Activated CD4-positive, alpha-beta memory T cell treated with anti-CD3 and anti-CD28 coated beads, Interleukin-2, amount 10 ng/mL, durations not matched to agents 7 days and 5 days (primary cell): ENCODE results near the gene ABCB6. TPM values are rescaled to one million over a fixed set of nuclear protein-coding genes. Genes with fewer than 3 reads are reported as not detected.

Source experiments
- CTCF ChIA-PET: fragments of 350-600 bp; sonication (Branson Sonifier 250); formaldehyde crosslinking; loops from one replicate; lab custom pipeline; 2021; ENCODE audit warnings: antibody characterized with exemption, inconsistent platforms; lab: Charles Lee
- POLR2A ChIA-PET: fragments of 350-600 bp; sonication (Branson Sonifier 250); formaldehyde crosslinking; loops from one replicate; lab custom pipeline; 2021; ENCODE audit warnings: antibody characterized with exemption; lab: Charles Lee
- DNase-seq: peaks from one replicate; pipeline ENCODE4 v3.0.0-alpha.2; 2020
- H3K27ac Mint-ChIP-seq: one replicate; pipeline ENCODE4 v1.8.0; 2021; ENCODE audit warnings: mild to moderate bottlenecking, mixed read lengths
- H3K27me3 Mint-ChIP-seq: one replicate; pipeline ENCODE4 v1.8.0; 2021; ENCODE audit warnings: mixed read lengths
- H3K36me3 Mint-ChIP-seq: one replicate; pipeline ENCODE4 v1.8.0; 2021; ENCODE audit warnings: low read depth, mixed read lengths
- H3K4me1 Mint-ChIP-seq: one replicate; pipeline ENCODE4 v1.8.0; 2021; ENCODE audit warnings: mixed read lengths
- H3K4me3 Mint-ChIP-seq: one replicate; pipeline ENCODE4 v1.8.0; 2021; ENCODE audit warnings: mild to moderate bottlenecking, mixed read lengths
- H3K9me3 Mint-ChIP-seq: one replicate; pipeline ENCODE4 v1.8.0; 2021; ENCODE audit warnings: mixed read lengths
- total RNA-seq, 2 experiments: library from RNA; stranded (reverse); gene quantifications; one replicate each; pipeline ENCODE4 v1.2.3, GENCODE V29; 2021

The ABCB6 gene
- total RNA-seq, 2 experiments from 2014 or later = 15.2 to 17.9 TPM

GRCh38 chr2:219172231-219173154, 46.3 kb downstream of the ABCB6 start:
- H3K27ac Mint-ChIP-seq = peak overlapping the region; percentile 45

GRCh38 chr2:219171231-219171651, 47.5 kb downstream of the ABCB6 start:
- peaks cover 44% of the 10 kb centered on the region for H3K36me3 Mint-ChIP-seq
- POLR2A ChIA-PET = interaction anchor here (0.8 to 1.6 kb wide), 7 partner anchors 12 to 76 kb away, joined by 3 to 10 read pairs (median 3); partner anchors contain the start of gene ZFAND2B

More at GRCh38 chr2:219172231-219173154, 46.3 kb downstream of the ABCB6 start:
- ChIA-PET POLR2A (interaction anchor here (0.8 to 12.0 kb wide), 4 partner anchors 35 to 106 kb away, joined by 3 to 160 read pairs (median 34); partner anchors contain the start of genes DNAJB2, TUBA4A, TUBA4B and ZFAND2B), CTCF (interaction anchor here (0.7 to 2.9 kb wide), 13 partner anchors 9 to 122 kb away, joined by 3 to 14 read pairs (median 4); partner anchors contain the start of gene DNAJB2)
- no peaks in the 10 kb centered on the region for H3K27me3 Mint-ChIP-seq
- H3K4me1 Mint-ChIP-seq = peaks cover 45% of the 10 kb centered on the region
- peaks cover 40% of the 10 kb centered on the region for H3K36me3 Mint-ChIP-seq
- H3K4me3 Mint-ChIP-seq = no peak overlapping the region
- H3K9me3 Mint-ChIP-seq = no peaks in the 10 kb centered on the region
- DNase-seq = no peak

GRCh38 chr2:219169930-219170654, 48.7 kb downstream of the ABCB6 start, which contains the start of gene SLC23A3:
Gene SLC23A3, minus strand, starts transcription at chr2:219170029. Its CDS starts 45 bp downstream, at chr2:219169984.
- ChIA-PET POLR2A (interaction anchor here (0.8 to 1.6 kb wide), 6 partner anchors 11 to 83 kb away, joined by 3 to 10 read pairs (median 3); partner anchors contain the start of genes TUBA4A, TUBA4B and ZFAND2B), CTCF (interaction anchor here (1.5 to 2.9 kb wide), 12 partner anchors 10 to 130 kb away, joined by 4 to 14 read pairs (median 6); partner anchors contain the start of genes DNAJB2, NHEJ1 and ZFAND2B)
- H3K4me1 Mint-ChIP-seq = peaks cover 31% of the 10 kb centered on the region
- DNase-seq = no peak
- H3K36me3 Mint-ChIP-seq = peaks cover 42% of the 10 kb centered on the region
- no peaks in the 10 kb centered on the region for H3K27me3 Mint-ChIP-seq
- no peaks in the 10 kb centered on the region for H3K9me3 Mint-ChIP-seq
- no peak within 1 kb of the TSS for H3K27ac Mint-ChIP-seq
- H3K4me3 Mint-ChIP-seq = no peak within 1 kb of the TSS

More at GRCh38 chr2:219171231-219171651, 47.5 kb downstream of the ABCB6 start:
- CTCF ChIA-PET = interaction anchor here (1.0 to 2.9 kb wide), 18 partner anchors 8 to 129 kb away, joined by 3 to 14 read pairs (median 6); partner anchors contain the start of genes DNAJB2, NHEJ1 and ZFAND2B
- Mint-ChIP-seq H3K27me3 (no peaks in the 10 kb centered on the region), H3K9me3 (no peaks in the 10 kb centered on the region), H3K27ac (no peak overlapping the region), H3K4me3 (no peak overlapping the region), H3K4me1 (peaks cover 42% of the 10 kb centered on the region)
- peak; percentile 24 for DNase-seq

- POLR2A ChIA-PET = interaction anchor here (0.8 kb wide), 1 partner anchor 84 kb away, joined by 3 read pairs; no protein-coding TSS in a partner anchor
- H3K36me3 Mint-ChIP-seq = peaks cover 32% of the 10 kb centered on the region
- DNase-seq = no peak
Observed at GRCh38 chr2:219168932-219169331, 49.8 kb downstream of the ABCB6 start.

GRCh38 chr2:219168526-219168925, 50.2 kb downstream of the ABCB6 start:
- Mint-ChIP-seq H3K4me1 (peaks cover 19% of the 10 kb centered on the region), H3K36me3 (peaks cover 29% of the 10 kb centered on the region), H3K27ac (no peak overlapping the region), H3K4me3 (no peak overlapping the region), H3K9me3 (no peaks in the 10 kb centered on the region), H3K27me3 (no peaks in the 10 kb centered on the region)
- no peak for DNase-seq
- POLR2A ChIA-PET = interaction anchor here (0.8 kb wide), 1 partner anchor 84 kb away, joined by 3 read pairs; no protein-coding TSS in a partner anchor
- CTCF ChIA-PET = interaction anchor here (0.7 kb wide), 1 partner anchor 28 kb away, joined by 4 read pairs; no protein-coding TSS in a partner anchor

More at GRCh38 chr2:219168932-219169331, 49.8 kb downstream of the ABCB6 start:
- Mint-ChIP-seq H3K27me3 (no peaks in the 10 kb centered on the region), H3K27ac (no peak overlapping the region), H3K9me3 (no peaks in the 10 kb centered on the region), H3K4me1 (peaks cover 20% of the 10 kb centered on the region), H3K4me3 (no peak overlapping the region)
- CTCF ChIA-PET = interaction anchor here (0.7 kb wide), 1 partner anchor 27 kb away, joined by 4 read pairs; no protein-coding TSS in a partner anchor

GRCh38 chr2:219167997-219168396, 50.8 kb downstream of the ABCB6 start:
- ChIA-PET POLR2A (no interaction called here), CTCF (interaction anchor here (0.7 kb wide), 1 partner anchor 15 kb away, joined by 3 read pairs; no protein-coding TSS in a partner anchor)
- DNase-seq = no peak
- Mint-ChIP-seq H3K4me1 (peaks cover 15% of the 10 kb centered on the region), H3K27me3 (no peaks in the 10 kb centered on the region), H3K36me3 (peaks cover 24% of the 10 kb centered on the region), H3K27ac (no peak overlapping the region), H3K4me3 (no peak overlapping the region), H3K9me3 (no peaks in the 10 kb centered on the region)

- Mint-ChIP-seq H3K9me3 (no peaks in the 10 kb centered on the region), H3K27ac (no peak overlapping the region), H3K4me3 (no peak overlapping the region), H3K27me3 (no peaks in the 10 kb centered on the region), H3K4me1 (peaks cover 13% of the 10 kb centered on the region), H3K36me3 (peaks cover 7% of the 10 kb centered on the region)
- POLR2A ChIA-PET = interaction anchor here (1.1 to 4.3 kb wide), 3 partner anchors 11 to 46 kb away, joined by 3 to 30 read pairs (median 7); partner anchors contain the start of genes CNPPD1, RETREG2 and ZFAND2B
- CTCF ChIA-PET = interaction anchor here (0.6 to 1.6 kb wide), 2 partner anchors 15 to 112 kb away, joined by 4 to 5 read pairs; no protein-coding TSS in a partner anchor
- DNase-seq = no peak
Observed at GRCh38 chr2:219165058-219165911, 53.5 kb downstream of the ABCB6 start.

- H3K27me3 Mint-ChIP-seq = no peaks in the 10 kb centered on the region
- no peak for DNase-seq
- no peaks in the 10 kb centered on the region for H3K9me3 Mint-ChIP-seq
- ChIA-PET CTCF (interaction anchor here (1.2 to 1.9 kb wide), 3 partner anchors 9 to 43 kb away, joined by 4 to 6 read pairs (median 5); no protein-coding TSS in a partner anchor), POLR2A (interaction anchor here (1.2 to 5.0 kb wide), 4 partner anchors 13 to 82 kb away, joined by 3 to 30 read pairs (median 16); partner anchors contain the start of genes CNPPD1, GLB1L, RETREG2 and STK16)
- H3K36me3 Mint-ChIP-seq = peaks cover 7% of the 10 kb centered on the region
- H3K4me1 Mint-ChIP-seq = peaks cover 20% of the 10 kb centered on the region
- H3K27ac Mint-ChIP-seq = no peak overlapping the region
- no peak overlapping the region for H3K4me3 Mint-ChIP-seq
Observed at GRCh38 chr2:219163156-219163555, 55.6 kb downstream of the ABCB6 start.

- Mint-ChIP-seq H3K27ac (peak overlapping the region; percentile 86), H3K36me3 (peaks cover 12% of the 10 kb centered on the region), H3K27me3 (no peaks in the 10 kb centered on the region), H3K4me3 (peak overlapping the region; percentile 88), H3K9me3 (no peaks in the 10 kb centered on the region), H3K4me1 (peaks cover 20% of the 10 kb centered on the region)
- ChIA-PET CTCF (interaction anchor here (2.4 to 9.4 kb wide), 2 partner anchors 14 to 132 kb away, joined by 25 to 122 read pairs; partner anchors contain the start of gene CNPPD1), POLR2A (interaction anchor here (5.0 kb wide), 1 partner anchor 16 kb away, joined by 26 read pairs; the partner anchor contains the start of gene CNPPD1)
- DNase-seq = no peak
Observed at GRCh38 chr2:219161097-219161496, 57.7 kb downstream of the ABCB6 start.

- CTCF ChIA-PET = interaction anchor here (0.6 to 9.4 kb wide), 25 partner anchors 10 to 284 kb away, joined by 3 to 122 read pairs (median 6); partner anchors contain the start of genes ANKZF1, CNPPD1, DNAJB2 and GLB1L
- H3K27me3 Mint-ChIP-seq = no peaks in the 10 kb centered on the region
- DNase-seq = peak; percentile 94
- no peaks in the 10 kb centered on the region for H3K9me3 Mint-ChIP-seq
- H3K4me1 Mint-ChIP-seq = peaks cover 20% of the 10 kb centered on the region
- H3K27ac Mint-ChIP-seq = peak within 1 kb of the TSS; percentile 86
- POLR2A ChIA-PET = interaction anchor here (1.1 to 5.0 kb wide), 10 partner anchors 11 to 135 kb away, joined by 3 to 26 read pairs (median 7); partner anchors contain the start of genes CNPPD1, DNAJB2, TUBA4A and TUBA4B
- peak within 1 kb of the TSS; percentile 88 for H3K4me3 Mint-ChIP-seq
- peaks cover 9% of the 10 kb centered on the region for H3K36me3 Mint-ChIP-seq
Observed at GRCh38 chr2:219160186-219161017, 58.4 kb downstream of the ABCB6 start, which contains the start of gene NHEJ1. Gene NHEJ1, minus strand, starts transcription at chr2:219160815. Its CDS starts 2,453 bp downstream, at chr2:219158362.
